B cell (primary cell): ENCODE data around the gene PTRH2.

Experiments used
- CTCF ChIP-seq: fragments of 200-600 bp; IDR thresholded peaks from one replicate; pipeline ENCODE4 v1.8.0; 2022; ENCODE audit warnings: antibody characterized with exemption, mild to moderate bottlenecking
- EZH2 ChIP-seq: IDR thresholded peaks from 2 replicates; pipeline ENCODE4 v1.6.1; 2012; ENCODE audit warnings: borderline replicate concordance, low read depth, mild to moderate bottlenecking, moderate library complexity, low read length; ENCODE audit not compliant: insufficient read depth, poor library complexity, severe bottlenecking

GRCh38 chr17:59714255-59714654, 7.0 kb upstream of the PTRH2 start:
- no peak for TF ChIP-seq CTCF
- TF ChIP-seq EZH2: no peak
